ENCODE data around the gene TAAR5.
"Not testable (repeated sequence)": the region's sequence is repeated elsewhere in the genome, so short reads cannot be mapped to it uniquely, and the experiment has no call there.

Gene TAAR5

DNA sequence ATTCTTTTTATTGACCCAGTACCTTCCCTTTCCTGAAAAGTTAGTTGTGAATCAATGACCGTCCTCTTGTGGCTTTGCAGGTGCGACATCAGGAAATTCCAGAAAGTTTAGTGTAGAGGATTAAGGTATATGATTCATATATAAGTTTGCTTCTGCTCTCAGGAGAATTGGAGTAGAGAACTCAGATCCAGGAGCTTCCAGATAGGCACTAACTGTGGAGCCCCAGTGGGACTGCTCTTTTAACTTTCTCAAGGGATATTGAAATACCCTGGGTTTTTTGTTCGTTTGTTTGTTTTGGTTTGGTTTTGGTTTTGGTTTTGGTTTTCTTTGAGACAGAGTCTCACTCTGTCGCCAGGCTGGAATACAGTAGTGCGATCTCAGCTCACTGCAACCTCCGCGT lies 25.0 kb upstream of the TAAR5 start:
- no peak overlapping the region for H3K27ac ChIP-seq
- TF ChIP-seq CTCF (IDR thresholded peaks at IDR 0.05) (no peak), ZFX (IDR thresholded peaks at IDR 0.05; ENCODE audit: borderline replicate concordance) (no peak)

GRCh38 chr6:132612449-132613108 lies 23.0 kb upstream of the TAAR5 start:
- H3K27ac ChIP-seq, result no peak overlapping the region
- TF ChIP-seq CTCF (IDR thresholded peaks at IDR 0.05), result no peak
- no peak for TF ChIP-seq ZFX (IDR thresholded peaks at IDR 0.05; ENCODE audit: borderline replicate concordance)

GRCh38 chr6:132611616-132612015 lies 22.1 kb upstream of the TAAR5 start:
- no peak overlapping the region for H3K27ac ChIP-seq
- TF ChIP-seq CTCF (IDR thresholded peaks at IDR 0.05) (no peak), ZFX (IDR thresholded peaks at IDR 0.05; ENCODE audit: borderline replicate concordance) (no peak)

DNA sequence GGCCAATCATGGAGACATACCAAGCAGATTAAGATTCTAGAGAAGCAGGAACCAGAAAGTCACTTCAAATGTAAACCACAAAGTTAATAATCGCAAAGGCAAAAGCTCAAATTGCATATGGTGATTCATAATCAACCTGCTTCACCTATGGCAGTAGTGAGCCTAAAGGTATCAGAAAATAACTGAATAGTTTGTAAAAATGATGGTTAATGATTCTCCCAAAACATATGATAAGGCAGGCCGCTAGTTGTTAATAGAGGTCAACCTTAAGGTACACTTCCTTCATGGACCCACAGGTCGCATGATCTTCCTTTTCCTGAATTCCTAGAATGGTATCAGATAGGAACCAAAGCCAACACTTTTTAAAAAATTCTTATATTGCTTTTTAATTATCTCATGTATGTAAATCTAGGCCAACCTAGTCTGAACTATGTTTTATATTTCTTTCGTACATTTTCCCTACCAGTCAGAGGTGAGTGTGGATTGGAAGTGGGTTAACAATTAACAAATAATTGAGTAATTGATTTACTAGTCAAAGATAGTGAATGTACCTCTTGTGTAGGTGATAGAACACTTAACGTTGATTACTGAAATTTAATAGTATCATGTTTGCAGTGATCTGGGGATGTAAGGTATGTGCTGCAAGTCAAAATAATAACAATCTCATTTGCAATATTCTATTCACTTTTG lies 18.1 kb upstream of the TAAR5 start:
- no peak overlapping the region for H3K27ac ChIP-seq
- TF ChIP-seq ZFX (IDR thresholded peaks at IDR 0.05; ENCODE audit: borderline replicate concordance), result no peak
- TF ChIP-seq CTCF (IDR thresholded peaks at IDR 0.05), result no peak

DNA sequence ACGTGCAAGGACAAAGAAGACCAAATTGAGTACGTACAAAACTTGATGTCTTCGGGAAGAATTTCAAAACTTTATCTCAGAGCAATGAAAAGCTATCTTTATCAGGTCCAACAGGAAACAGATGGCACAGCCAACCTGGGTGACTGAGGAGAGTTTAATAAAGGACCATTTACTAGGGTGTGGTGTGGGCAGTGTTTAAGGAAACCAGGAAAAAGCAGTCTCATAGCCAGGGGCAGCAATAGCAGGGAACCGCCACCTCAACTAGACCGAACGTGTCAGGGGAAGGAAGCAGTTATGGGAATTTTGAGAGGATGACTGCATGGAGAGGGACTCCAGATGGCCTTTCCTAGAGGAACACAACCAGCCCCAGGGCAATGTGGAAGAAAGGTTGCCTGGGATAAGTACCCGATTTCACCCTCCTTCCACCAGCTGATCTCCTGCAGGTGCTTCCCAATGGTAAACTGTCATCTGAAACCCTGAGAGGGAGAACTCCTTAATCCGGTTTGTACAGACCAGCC lies 15.2 kb upstream of the TAAR5 start:
- TF ChIP-seq ZFX (IDR thresholded peaks at IDR 0.05; ENCODE audit: borderline replicate concordance) (no peak), CTCF (IDR thresholded peaks at IDR 0.05) (no peak)
- no peak overlapping the region for H3K27ac ChIP-seq

- H3K27ac ChIP-seq, result not testable (repeated sequence)
Measured at GRCh38 chr6:132600900-132601299, 11.4 kb upstream of the TAAR5 start.

- H3K27ac ChIP-seq, result no peak overlapping the region
- no peak for TF ChIP-seq ZFX (IDR thresholded peaks at IDR 0.05; ENCODE audit: borderline replicate concordance)
- peak; percentile 74 for TF ChIP-seq CTCF (IDR thresholded peaks at IDR 0.05)
Measured at GRCh38 chr6:132598473-132598872, 8.9 kb upstream of the TAAR5 start.

Data from 22Rv1 (cell line).